CD4-positive, alpha-beta T cell treated with Interleukin-1 beta for 1 hour (primary cell): ENCODE data around the gene EEF1AKMT1.

Experiments used
- DNase-seq, 2 donors: peaks; one replicate each; pipeline ENCODE4 v3.0.0-alpha.2; 2020 to 2022

The EEF1AKMT1 gene

DNA sequence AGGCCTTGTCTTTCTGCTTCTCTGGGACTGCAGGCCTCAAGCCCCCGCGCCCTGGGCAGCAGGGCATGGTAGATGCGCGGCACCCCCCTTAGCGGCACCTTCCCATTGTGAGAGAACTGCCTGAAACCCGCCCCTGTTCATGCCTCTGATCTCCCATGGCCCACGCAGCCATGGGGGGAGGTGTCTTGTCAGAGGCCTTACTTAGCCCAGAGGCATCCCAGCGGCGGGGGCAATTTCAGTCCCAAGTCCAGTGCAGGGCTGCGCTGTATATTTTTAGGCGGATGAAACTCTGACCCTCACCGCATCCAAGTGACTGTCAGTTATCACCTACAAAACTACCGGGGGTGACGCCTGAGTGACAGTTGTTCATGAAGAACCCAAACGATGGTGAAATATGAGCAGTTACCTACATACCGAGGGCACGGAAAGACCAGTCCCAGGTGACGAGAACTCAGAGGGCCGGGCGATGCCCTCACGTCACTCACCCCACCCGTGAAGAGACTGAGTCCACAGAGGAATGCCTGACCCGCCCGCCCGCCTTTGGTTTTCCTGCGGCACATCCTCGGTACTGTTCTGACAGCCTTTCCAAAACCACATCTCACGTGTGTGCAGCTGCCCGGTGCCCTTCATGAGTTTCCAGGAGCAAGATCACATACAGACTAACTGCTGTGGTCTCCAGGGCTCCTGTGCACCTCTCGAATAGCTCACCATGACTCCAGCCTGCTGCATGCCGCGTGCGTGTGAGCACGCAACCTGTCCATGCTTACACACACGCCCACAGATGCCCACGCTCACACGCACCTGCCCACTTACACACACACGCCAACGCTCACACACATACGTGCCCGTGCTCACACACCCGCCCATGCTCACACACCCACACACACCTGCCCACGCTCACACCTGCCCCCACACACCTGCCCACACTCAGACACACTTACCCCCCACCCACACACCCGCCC is 55.9 kb downstream of the EEF1AKMT1 start:
- no peak for DNase-seq

DNA sequence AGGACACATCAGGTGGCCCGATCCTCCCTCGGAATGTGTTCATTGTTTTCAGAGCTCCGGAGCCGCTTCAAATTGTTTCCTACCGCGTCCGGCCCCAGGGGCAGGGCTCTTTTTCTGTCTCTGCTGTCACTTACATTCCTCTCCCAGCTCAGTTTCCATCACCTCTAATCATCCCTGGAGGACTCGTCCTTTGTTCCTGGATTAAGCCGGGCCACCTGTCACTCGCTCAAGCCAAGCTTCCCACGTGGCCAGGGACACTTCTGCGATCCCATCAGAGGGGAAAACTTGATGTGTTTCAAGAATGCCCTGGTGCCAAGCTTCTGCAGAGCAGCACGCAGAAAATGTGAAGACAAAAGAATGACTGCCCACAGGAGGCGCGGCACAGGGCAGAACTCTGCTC is 56.8 kb downstream of the EEF1AKMT1 start:
- no peak for DNase-seq

DNA sequence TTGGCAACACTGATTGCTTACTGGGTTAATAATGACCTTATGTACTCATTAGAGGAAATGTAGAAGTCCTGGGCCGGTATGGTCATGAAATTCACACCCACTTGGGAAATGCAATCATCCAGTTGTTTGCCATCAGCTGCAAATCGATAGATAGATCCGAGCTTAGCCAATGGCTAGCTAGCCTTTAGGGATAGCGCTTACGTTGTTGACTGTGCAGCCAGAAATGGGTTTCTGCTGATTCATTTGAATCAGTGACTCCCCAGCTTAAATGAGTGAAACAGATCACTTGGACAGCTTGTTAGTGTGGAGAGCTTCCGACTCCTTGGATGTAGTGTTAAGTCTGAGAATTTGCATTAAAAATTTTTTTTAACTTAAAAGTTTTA is 58.4 kb downstream of the EEF1AKMT1 start:
- DNase-seq = no peak

- DNase-seq = no peak
These were observed 59.0 kb downstream of the EEF1AKMT1 start for GRCh38 chr13:20714563-20715329.

DNA sequence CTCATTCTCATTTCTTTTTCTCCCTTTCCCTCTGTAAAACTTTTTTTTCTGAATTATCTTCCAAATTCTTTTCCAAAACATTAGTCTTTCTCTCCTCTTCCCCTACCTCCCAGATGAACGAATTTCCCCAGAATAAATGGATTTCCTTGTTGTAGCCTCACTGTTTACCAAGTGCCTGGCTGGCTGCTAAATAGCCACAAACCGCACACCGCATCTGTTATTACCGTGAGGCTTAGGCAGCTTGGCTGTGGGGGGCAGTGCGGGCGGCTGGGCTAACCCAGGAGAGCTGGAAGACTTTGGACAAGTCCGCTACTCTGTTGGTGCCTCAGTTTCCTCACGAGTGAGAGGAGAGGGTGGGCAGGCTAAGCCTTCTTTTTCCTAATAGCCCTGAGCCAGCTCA is 59.6 kb downstream of the EEF1AKMT1 start:
- no peak for DNase-seq

DNA sequence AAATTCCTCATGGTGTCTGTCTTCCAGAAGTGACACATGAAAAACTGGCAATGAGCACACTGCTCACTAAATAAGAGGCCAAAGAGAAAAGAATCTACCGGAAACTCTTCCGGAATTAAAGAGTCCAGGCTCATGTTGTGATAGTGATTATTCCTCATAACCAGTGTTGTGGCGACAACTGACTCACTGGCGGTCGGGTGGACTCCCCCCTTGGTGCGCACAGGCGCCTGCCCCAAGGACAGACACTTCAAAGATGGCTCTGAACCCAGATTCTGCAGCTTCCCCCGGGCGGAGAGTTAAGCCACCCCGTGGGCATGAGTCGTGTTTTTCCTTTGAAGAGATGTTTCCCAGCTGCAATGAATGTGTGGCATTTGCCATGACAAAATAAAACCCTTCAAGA is 60.0 kb downstream of the EEF1AKMT1 start:
- DNase-seq = no peak

- DNase-seq = no peak
These were observed 60.8 kb downstream of the EEF1AKMT1 start for GRCh38 chr13:20713014-20713376.

DNA sequence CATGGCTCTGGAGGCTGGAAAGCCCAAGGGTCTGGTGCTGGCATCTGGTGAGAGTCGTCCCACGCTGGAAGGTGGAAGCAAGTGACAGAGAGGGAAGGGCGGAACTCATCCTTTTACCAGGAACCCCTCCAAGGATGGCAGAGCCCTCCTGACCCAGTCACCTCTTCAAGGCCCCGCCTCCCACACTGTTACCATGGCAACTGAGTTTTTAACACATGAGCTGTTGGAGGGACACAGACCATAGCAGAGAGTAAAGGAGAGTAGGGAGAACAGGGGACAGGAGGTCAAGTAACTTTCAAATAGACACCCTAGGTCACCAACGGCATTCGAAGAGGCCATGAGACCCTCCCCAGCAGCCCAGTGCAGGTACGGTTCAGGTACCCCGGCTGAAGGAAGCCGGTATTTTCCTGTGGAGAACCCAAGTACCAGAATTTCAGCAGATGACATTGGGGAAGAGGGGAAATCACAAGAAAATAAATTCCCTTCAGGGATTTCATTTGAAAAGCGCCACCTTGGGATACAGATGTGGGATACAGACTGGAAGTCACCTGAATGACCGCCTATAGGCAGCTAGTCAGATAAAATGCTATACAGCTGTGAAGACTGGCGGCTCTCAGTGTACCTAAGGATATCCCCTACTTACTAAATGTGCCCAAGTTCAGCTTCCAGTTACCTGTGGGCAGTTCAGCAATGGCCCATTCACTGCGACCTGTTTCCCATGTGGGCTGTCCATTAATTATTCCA is 62.3 kb downstream of the EEF1AKMT1 start:
- DNase-seq = no peak

GRCh38 chr13:20709782-20710181 is 64.0 kb downstream of the EEF1AKMT1 start:
- DNase-seq = no peak

DNA sequence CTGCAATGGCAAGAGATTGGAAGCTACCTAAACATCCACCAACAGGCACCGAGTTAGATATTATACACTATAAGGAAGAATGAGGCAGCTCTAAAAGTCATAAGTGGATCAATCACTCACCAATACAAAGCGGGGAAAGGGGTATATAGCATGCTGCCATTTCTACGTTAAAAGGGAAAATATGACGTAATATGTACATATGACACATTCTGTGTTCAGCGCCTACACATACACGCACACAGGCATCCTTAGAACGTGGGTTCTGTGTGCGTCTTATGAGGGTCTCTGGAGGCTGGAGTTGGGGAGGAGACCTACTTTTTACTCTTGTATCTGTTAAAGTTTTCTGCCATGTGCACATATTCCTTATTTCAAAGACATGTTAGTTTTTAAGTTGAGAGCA is 64.4 kb downstream of the EEF1AKMT1 start:
- no peak for DNase-seq

DNA sequence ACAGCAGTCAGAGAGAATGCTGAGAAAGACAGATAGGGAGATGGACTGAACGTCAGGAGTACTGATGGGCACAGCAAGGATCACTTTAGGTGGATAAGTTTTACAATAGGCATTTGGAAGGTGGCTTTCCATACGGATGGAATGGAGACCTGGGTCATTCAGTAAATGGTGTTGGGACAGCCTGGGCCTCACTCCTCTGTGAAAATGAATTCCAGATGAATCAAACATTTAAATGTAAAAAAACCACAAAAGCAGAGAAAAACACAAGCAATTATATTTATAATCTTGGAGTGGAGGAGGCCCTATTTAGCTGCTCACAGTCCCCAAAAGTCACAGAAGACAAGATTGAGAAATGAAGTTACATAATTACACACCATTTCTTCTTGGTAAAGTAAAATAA is 65.5 kb downstream of the EEF1AKMT1 start:
- DNase-seq = no peak

DNA sequence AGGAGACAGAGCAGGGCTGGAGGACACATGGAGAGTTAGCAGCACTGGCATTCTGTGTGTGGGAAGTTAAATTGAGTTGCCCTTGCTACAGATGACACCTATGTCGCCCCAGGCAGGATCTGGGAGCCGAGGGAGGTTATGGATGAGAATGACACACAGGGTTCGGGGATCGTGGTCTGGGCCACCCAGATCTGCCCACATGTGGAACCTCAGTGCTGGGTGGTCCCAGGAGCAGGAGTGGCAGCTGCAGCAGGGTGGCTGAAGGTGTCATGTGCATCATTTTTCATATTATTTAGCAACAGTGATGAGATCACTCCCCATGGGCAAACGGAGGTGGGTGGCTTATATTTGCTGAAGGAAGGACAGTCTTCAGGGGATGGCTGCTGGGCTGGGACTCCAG is 67.1 kb downstream of the EEF1AKMT1 start:
- no peak for DNase-seq

- DNase-seq = no peak
These were observed 69.2 kb downstream of the EEF1AKMT1 start for GRCh38 chr13:20704459-20705069.

- DNase-seq = peak; percentile 84 to 85
These were observed 69.8 kb downstream of the EEF1AKMT1 start for GRCh38 chr13:20703780-20704458.

- peak; percentile 20 to 32 for DNase-seq
These were observed 70.6 kb downstream of the EEF1AKMT1 start, which contains the start of gene IL17D for GRCh38 chr13:20702915-20703779. TSS of gene IL17D (plus strand) at chr13:20703699. CDS start at chr13:20704002, 303 bp downstream.

DNA sequence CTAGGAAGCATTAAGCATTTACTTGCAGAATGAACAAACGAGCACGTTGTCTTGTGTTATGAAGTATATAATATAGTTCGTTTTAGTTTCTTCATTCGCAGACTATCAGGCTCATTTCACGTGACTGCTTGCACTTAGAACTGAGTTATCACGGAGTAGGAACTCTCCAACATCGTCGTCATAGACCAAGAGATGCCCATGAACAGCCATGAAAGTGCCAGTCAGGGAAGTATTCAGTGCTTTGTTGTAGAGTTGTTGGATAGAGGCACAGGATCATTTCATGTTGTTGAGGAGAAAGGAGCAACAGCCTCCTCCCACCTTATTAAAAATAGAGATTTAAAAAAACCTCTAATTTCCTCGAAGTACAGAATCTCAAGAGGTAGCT is 71.2 kb downstream of the EEF1AKMT1 start:
- no peak for DNase-seq

GRCh38 chr13:20701461-20701860 is 72.3 kb downstream of the EEF1AKMT1 start:
- no peak for DNase-seq

DNA sequence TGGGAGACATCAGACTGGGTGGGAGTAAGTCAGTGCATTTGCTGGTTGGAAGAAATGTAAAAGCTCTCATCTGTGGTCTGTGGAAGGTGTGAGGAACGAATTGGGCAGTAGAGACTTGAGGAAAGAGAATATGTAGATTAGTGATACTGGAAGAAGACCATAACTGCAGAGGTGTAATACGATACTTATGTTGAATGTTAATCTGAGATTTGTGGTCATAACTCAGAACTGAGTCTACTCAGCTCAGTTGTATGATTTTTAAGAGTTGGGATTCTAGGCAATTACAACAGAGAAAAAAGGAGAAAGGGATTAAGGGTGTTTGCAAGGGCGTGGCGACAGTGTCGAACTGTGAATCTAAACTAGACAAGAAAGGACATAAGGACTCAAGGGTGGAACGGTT is 73.5 kb downstream of the EEF1AKMT1 start:
- DNase-seq = no peak

- DNase-seq = no peak
These were observed 74.0 kb downstream of the EEF1AKMT1 start for GRCh38 chr13:20699715-20700114.

DNA sequence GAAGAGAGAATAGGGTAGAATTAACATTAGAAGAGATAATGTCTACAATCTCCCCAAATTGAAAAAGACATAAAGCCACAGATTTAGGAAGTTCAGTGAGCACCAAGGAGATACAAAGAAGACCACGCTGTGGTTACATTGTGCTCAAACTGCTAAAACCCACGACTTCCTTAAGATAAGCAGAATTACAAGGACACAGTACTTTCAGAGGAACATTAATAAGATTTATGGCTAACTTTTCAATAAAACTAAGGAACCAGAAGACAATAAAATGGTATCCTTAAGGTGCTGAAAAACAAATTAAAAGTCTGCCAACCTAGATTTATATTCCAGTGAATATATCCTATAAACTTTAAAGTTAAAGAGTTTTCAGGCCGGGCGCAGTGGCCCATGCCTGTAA is 77.7 kb downstream of the EEF1AKMT1 start:
- DNase-seq = no peak

- no peak for DNase-seq
These were observed 82.1 kb downstream of the EEF1AKMT1 start for GRCh38 chr13:20691616-20692015.
